ENCODE measurements around the gene DENND5B.

DENND5B gene

DNA sequence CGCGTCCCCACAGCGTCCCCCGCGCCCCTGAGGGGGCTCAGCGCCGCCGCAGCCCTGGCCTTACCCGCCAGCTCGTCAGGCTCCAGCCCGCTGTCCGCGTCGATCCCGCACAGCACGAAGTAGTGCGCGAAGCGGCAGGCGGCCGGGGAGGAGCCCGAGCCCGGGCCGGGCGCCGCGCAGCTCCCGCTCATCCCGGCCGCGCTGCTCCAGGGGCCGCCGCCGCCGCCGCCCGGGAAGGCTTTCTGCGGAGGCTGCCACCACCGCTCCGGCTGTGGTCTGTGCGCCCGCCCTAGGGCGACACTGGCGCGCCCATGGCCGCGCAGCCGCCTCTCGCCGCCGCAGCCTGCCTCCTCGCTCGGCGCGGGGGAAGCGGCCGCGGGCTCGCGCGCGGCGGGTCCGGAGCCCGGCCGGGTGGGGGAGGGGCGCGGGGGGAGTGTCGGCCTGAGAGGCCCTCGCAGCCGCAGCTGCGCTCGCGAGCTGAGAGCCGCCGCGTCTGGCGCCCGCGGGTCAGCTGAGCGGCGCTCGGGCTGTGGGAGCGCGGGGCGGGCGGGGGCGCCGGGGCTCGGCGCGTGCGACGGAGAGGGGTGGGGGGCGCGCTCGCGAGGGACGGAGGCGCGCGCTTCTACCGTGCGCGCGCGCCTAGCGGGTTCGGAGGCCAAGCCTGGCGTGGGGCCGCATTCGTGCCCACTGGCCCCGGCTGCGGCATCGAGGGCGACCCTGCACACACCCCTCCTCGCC lies at the start of gene DENND5B:
Gene DENND5B (minus strand): TSS at position 495 of the 738 bp plus-strand sequence. CDS start 304 bp downstream, at position 191.
- H3K36me3 Mint-ChIP-seq (ENCODE audit: low read depth): no peaks in the 10 kb centered on the region
- peak within 1 kb of the TSS; percentile 86 to 97 (median 97) for H3K27ac Mint-ChIP-seq
- no peaks in the 10 kb centered on the region for H3K27me3 Mint-ChIP-seq (ENCODE audit: low read depth)
- TF ChIP-seq, protein P1, sequence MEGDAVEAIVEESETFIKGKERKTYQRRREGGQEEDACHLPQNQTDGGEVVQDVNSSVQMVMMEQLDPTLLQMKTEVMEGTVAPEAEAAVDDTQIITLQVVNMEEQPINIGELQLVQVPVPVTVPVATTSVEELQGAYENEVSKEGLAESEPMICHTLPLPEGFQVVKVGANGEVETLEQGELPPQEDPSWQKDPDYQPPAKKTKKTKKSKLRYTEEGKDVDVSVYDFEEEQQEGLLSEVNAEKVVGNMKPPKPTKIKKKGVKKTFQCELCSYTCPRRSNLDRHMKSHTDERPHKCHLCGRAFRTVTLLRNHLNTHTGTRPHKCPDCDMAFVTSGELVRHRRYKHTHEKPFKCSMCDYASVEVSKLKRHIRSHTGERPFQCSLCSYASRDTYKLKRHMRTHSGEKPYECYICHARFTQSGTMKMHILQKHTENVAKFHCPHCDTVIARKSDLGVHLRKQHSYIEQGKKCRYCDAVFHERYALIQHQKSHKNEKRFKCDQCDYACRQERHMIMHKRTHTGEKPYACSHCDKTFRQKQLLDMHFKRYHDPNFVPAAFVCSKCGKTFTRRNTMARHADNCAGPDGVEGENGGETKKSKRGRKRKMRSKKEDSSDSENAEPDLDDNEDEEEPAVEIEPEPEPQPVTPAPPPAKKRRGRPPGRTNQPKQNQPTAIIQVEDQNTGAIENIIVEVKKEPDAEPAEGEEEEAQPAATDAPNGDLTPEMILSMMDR (IDR thresholded peaks at IDR 0.05; ENCODE audit: unreplicated experiment in 3 of 3): no peak
- H3K4me3 Mint-ChIP-seq: peak within 1 kb of the TSS; percentile 95 to 98 (median 97)
- peaks cover 42% of the 10 kb centered on the region for H3K4me1 Mint-ChIP-seq
- H3K9me3 Mint-ChIP-seq: no peaks in the 10 kb centered on the region

DNA sequence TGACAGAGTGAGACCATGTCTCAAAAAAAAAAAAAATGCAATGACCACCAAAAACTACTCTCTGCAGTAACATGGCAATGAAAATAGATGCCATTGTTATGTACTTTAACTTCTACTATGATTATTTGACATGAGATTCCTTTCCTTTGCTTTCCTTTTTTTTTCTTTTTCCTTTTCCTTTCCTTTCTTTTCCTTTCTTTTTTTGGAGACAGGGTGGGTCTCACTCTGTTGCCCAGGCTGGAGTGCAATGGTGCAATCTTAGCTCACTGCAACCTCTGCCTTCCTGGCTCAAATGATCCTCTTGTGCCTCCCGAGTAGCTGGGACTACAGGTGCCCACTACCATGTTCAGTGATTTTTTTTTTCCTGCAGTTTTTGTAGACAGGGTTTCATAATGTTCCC lies 43.7 kb upstream of the DENND5B start:
- Mint-ChIP-seq H3K4me1 (peaks cover 22% of the 10 kb centered on the region), H3K27ac (no peak overlapping the region), H3K27me3 (ENCODE audit: low read depth) (peaks cover 6% of the 10 kb centered on the region), H3K36me3 (ENCODE audit: low read depth) (no peaks in the 10 kb centered on the region), H3K4me3 (no peak overlapping the region), H3K9me3 (no peaks in the 10 kb centered on the region)
- TF ChIP-seq, protein P1 (IDR thresholded peaks at IDR 0.05; ENCODE audit: unreplicated experiment in 3 of 3): no peak

- TF ChIP-seq, protein P1 (IDR thresholded peaks at IDR 0.05; ENCODE audit: unreplicated experiment in 3 of 3): no peak
- Mint-ChIP-seq H3K4me1 (peaks cover 28% of the 10 kb centered on the region), H3K4me3 (no peak overlapping the region), H3K36me3 (ENCODE audit: low read depth) (no peaks in the 10 kb centered on the region), H3K27ac (no peak overlapping the region), H3K9me3 (no peaks in the 10 kb centered on the region), H3K27me3 (ENCODE audit: low read depth) (peaks cover 6% of the 10 kb centered on the region)
Measured at GRCh38 chr12:31633464-31633863, 42.5 kb upstream of the DENND5B start.

DNA sequence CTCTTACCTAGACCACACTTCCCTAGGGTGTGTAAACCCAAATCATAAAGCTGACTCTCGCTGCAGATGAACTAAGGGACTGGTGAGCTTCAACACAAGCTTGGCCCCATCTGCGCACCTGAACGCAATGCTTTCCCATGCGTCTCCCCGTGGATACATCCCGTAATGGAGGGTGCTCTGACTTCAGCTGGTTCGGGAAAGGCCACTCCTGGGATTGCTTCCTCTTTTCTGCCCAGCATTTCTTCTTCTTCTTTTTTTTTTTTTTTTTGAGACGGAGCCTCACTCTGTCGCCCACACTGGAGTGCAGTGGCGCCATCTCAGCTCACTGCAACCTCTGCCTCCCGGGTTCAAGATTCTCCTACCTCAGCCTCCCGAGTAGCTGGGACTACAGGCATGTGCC lies 40.9 kb upstream of the DENND5B start:
- Mint-ChIP-seq H3K4me3 (no peak overlapping the region), H3K27ac (no peak overlapping the region), H3K27me3 (ENCODE audit: low read depth) (peaks cover 8% of the 10 kb centered on the region), H3K36me3 (ENCODE audit: low read depth) (no peaks in the 10 kb centered on the region), H3K4me1 (peaks cover 37% of the 10 kb centered on the region), H3K9me3 (no peaks in the 10 kb centered on the region)
- TF ChIP-seq, protein P1 (IDR thresholded peaks at IDR 0.05; ENCODE audit: unreplicated experiment in 3 of 3): no peak

GRCh38 chr12:31631023-31631724 lies 40.2 kb upstream of the DENND5B start:
- Mint-ChIP-seq H3K9me3 (no peaks in the 10 kb centered on the region), H3K27ac (peak overlapping the region in 2 of 3 experiments; percentile 85 to 87), H3K27me3 (ENCODE audit: low read depth) (peaks cover 10% of the 10 kb centered on the region), H3K4me1 (peaks cover 41% of the 10 kb centered on the region), H3K36me3 (ENCODE audit: low read depth) (no peaks in the 10 kb centered on the region), H3K4me3 (no peak overlapping the region)
- TF ChIP-seq, protein P1 (IDR thresholded peaks at IDR 0.05; ENCODE audit: unreplicated experiment in 3 of 3): no peak
